BLaER1 treated with 17β-estradiol and CSF1 and Interleukin-3, amounts not matched to agents 10 nM and 100 nM (cell line): ENCODE measurements around the gene SMIM35.

Source experiments
- H3K27ac ChIP-seq, 11 experiments: shearing (Covaris generic); formaldehyde crosslinking; 2 replicates each; pipeline ENCODE4 v1.8.1; 2022
- H3K27me3 ChIP-seq, 11 experiments: shearing (Covaris generic); formaldehyde crosslinking; 2 replicates each; pipeline ENCODE4 v1.8.1; 2022
- H3K36me3 ChIP-seq, 11 experiments: shearing (Covaris generic); formaldehyde crosslinking; 2 replicates each; pipeline ENCODE4 v1.8.1; 2022
- H3K4me1 ChIP-seq, 10 experiments: shearing (Covaris generic); formaldehyde crosslinking; 2 replicates each; pipeline ENCODE4 v1.8.1; 2022
- H3K4me2 ChIP-seq, 11 experiments: shearing (Covaris generic); formaldehyde crosslinking; 2 replicates each; pipeline ENCODE4 v1.8.1; 2022
- H3K4me3 ChIP-seq, 10 experiments: shearing (Covaris generic); formaldehyde crosslinking; 2 replicates each; pipeline ENCODE4 v1.8.1; 2022
- H3K9ac ChIP-seq, 11 experiments: shearing (Covaris generic); formaldehyde crosslinking; 2 replicates each; pipeline ENCODE4 v1.8.1; 2022
- H3K9me3 ChIP-seq, 11 experiments: shearing (Covaris generic); formaldehyde crosslinking; replicated peaks in 1 of 11; 2 replicates each; pipeline ENCODE4 v1.8.1; 2022
- H4K20me1 ChIP-seq, 11 experiments: shearing (Covaris generic); formaldehyde crosslinking; 2 replicates each; pipeline ENCODE4 v1.8.1; 2022
- Cebpa-rat ChIP-seq, 11 experiments: shearing (Covaris generic); IDR thresholded peaks; 2 replicates each; pipeline ENCODE4 v1.8.1; 2022

The SMIM35 gene

GRCh38 chr11:117977029-117977428 is 109.7 kb downstream of the SMIM35 start:
- Histone ChIP-seq H3K4me2 (peak overlapping the region; percentile 24 to 94 (median 73); a peak in 21 of 22 replicates), H3K4me3 (no peak overlapping the region; a peak in 1 of 20 replicates), H3K36me3 (no peaks in the 10 kb centered on the region), H3K27ac (peak overlapping the region in 7 of 11 experiments; percentile 16 to 85 (median 64); a peak in 12 of 22 replicates), H3K4me1 (peaks cover 36 to 100% (median 60%) of the 10 kb centered on the region in 10 experiments), H4K20me1 (no peaks in the 10 kb centered on the region), H3K27me3 (no peaks in the 10 kb centered on the region), H3K9me3 (no peaks in the 10 kb centered on the region), H3K9ac (peak overlapping the region in 5 of 11 experiments; percentile 12 to 53 (median 18); a peak in 3 of 22 replicates)
- no peak for TF ChIP-seq Cebpa-rat (IDR thresholded peaks at IDR 0.05)

- Histone ChIP-seq H3K4me1 (peaks cover 36 to 100% (median 63%) of the 10 kb centered on the region in 10 experiments), H3K4me2 (peak overlapping the region; percentile 24 to 94 (median 73); a peak in 19 of 22 replicates), H3K27ac (peak overlapping the region in 7 of 11 experiments; percentile 15 to 85 (median 64); a peak in 11 of 22 replicates), H3K36me3 (no peaks in the 10 kb centered on the region), H3K9me3 (no peaks in the 10 kb centered on the region), H3K4me3 (no peak overlapping the region), H3K9ac (peak overlapping the region in 5 of 11 experiments; percentile 12 to 53 (median 18); a peak in 3 of 22 replicates), H4K20me1 (no peaks in the 10 kb centered on the region), H3K27me3 (no peaks in the 10 kb centered on the region)
- no peak for TF ChIP-seq Cebpa-rat (IDR thresholded peaks at IDR 0.05)
Observed at GRCh38 chr11:117976445-117976844, 110.3 kb downstream of the SMIM35 start.

- peak overlapping the region in 4 of 11 experiments; percentile 30 to 58 (median 44); a peak in 5 of 22 replicates for H3K27ac ChIP-seq
- no peaks in the 10 kb centered on the region for H3K9me3 ChIP-seq
- TF ChIP-seq Cebpa-rat (IDR thresholded peaks at IDR 0.05), result no peak
- no peaks in the 10 kb centered on the region for H3K36me3 ChIP-seq
- H3K4me3 ChIP-seq, result no peak overlapping the region
- H3K4me1 ChIP-seq, result peaks cover 48 to 100% (median 69%) of the 10 kb centered on the region in 10 experiments
- H3K27me3 ChIP-seq, result no peaks in the 10 kb centered on the region
- no peaks in the 10 kb centered on the region for H4K20me1 ChIP-seq
- peak overlapping the region; percentile 1 to 95 (median 49); a peak in 17 of 22 replicates for H3K4me2 ChIP-seq
- no peak overlapping the region for H3K9ac ChIP-seq
Observed at GRCh38 chr11:117973503-117973860, 113.3 kb downstream of the SMIM35 start.

GRCh38 chr11:117972629-117973502 is 113.9 kb downstream of the SMIM35 start:
- no peaks in the 10 kb centered on the region for H3K9me3 ChIP-seq
- TF ChIP-seq Cebpa-rat (IDR thresholded peaks at IDR 0.05), result no peak
- H4K20me1 ChIP-seq, result no peaks in the 10 kb centered on the region
- H3K27ac ChIP-seq, result peak overlapping the region in 4 of 11 experiments; percentile 30 to 58 (median 44); a peak in 5 of 22 replicates
- H3K9ac ChIP-seq, result 0 out of 22 replicates have a peak overlapping the region, but pooled peaks of 1 of the 11 experiments have one; percentile 51
- H3K4me2 ChIP-seq, result peak overlapping the region; percentile 1 to 95 (median 49); a peak in 18 of 22 replicates
- peaks cover 48 to 100% (median 65%) of the 10 kb centered on the region in 10 experiments for H3K4me1 ChIP-seq
- no peaks in the 10 kb centered on the region for H3K36me3 ChIP-seq
- no peaks in the 10 kb centered on the region for H3K27me3 ChIP-seq
- no peak overlapping the region for H3K4me3 ChIP-seq

- no peak for TF ChIP-seq Cebpa-rat (IDR thresholded peaks at IDR 0.05)
- no peak overlapping the region for H3K9ac ChIP-seq
Observed at GRCh38 chr11:117972044-117972443, 114.7 kb downstream of the SMIM35 start.

GRCh38 chr11:117970400-117971024 is 116.3 kb downstream of the SMIM35 start:
- Histone ChIP-seq H4K20me1 (no peaks in the 10 kb centered on the region), H3K9ac (peak overlapping the region in 3 of 11 experiments; percentile 11 to 58 (median 57); a peak in 3 of 22 replicates), H3K4me3 (peak overlapping the region in 5 of 10 experiments; percentile 2 to 33 (median 12); a peak in 5 of 20 replicates), H3K4me2 (peak overlapping the region; percentile 70 to 95 (median 86)), H3K27ac (peak overlapping the region in 6 of 11 experiments; percentile 35 to 71 (median 60); a peak in 10 of 22 replicates), H3K4me1 (peaks cover 33 to 82% (median 49%) of the 10 kb centered on the region in 10 experiments), H3K36me3 (no peaks in the 10 kb centered on the region), H3K27me3 (no peaks in the 10 kb centered on the region), H3K9me3 (no peaks in the 10 kb centered on the region)
- TF ChIP-seq Cebpa-rat (IDR thresholded peaks at IDR 0.05), result no peak

More at GRCh38 chr11:117972044-117972443, 114.7 kb downstream of the SMIM35 start:
- H3K27me3 ChIP-seq, result no peaks in the 10 kb centered on the region
- H4K20me1 ChIP-seq, result no peaks in the 10 kb centered on the region
- H3K36me3 ChIP-seq, result no peaks in the 10 kb centered on the region
- no peaks in the 10 kb centered on the region for H3K9me3 ChIP-seq
- H3K4me3 ChIP-seq, result no peak overlapping the region
- peak overlapping the region in 1 of 11 experiments; percentile 11; a peak in 3 of 22 replicates for H3K27ac ChIP-seq
- peaks cover 41 to 97% (median 57%) of the 10 kb centered on the region in 10 experiments for H3K4me1 ChIP-seq
- H3K4me2 ChIP-seq, result peak overlapping the region in 7 of 11 experiments; percentile 21 to 95 (median 88); a peak in 13 of 22 replicates

- H3K4me2 ChIP-seq, result peak overlapping the region; percentile 70 to 95 (median 86); a peak in 21 of 22 replicates
- H3K4me1 ChIP-seq, result peaks cover 33 to 71% (median 47%) of the 10 kb centered on the region in 10 experiments
- no peaks in the 10 kb centered on the region for H3K27me3 ChIP-seq
- H4K20me1 ChIP-seq, result no peaks in the 10 kb centered on the region
- no peak for TF ChIP-seq Cebpa-rat (IDR thresholded peaks at IDR 0.05)
- H3K9ac ChIP-seq, result no peak overlapping the region
- no peaks in the 10 kb centered on the region for H3K9me3 ChIP-seq
- peak overlapping the region in 2 of 11 experiments; percentile 7 to 71; a peak in 1 of 22 replicates for H3K27ac ChIP-seq
- H3K36me3 ChIP-seq, result no peaks in the 10 kb centered on the region
- H3K4me3 ChIP-seq, result no peak overlapping the region
Observed at GRCh38 chr11:117969160-117969991, 117.4 kb downstream of the SMIM35 start.

GRCh38 chr11:117966908-117967307 is 119.9 kb downstream of the SMIM35 start:
- Histone ChIP-seq H3K36me3 (no peaks in the 10 kb centered on the region), H3K4me1 (peaks cover 21 to 54% (median 27%) of the 10 kb centered on the region in 10 experiments), H3K4me2 (no peak overlapping the region), H3K27ac (no peak overlapping the region), H4K20me1 (no peaks in the 10 kb centered on the region), H3K4me3 (no peak overlapping the region), H3K27me3 (no peaks in the 10 kb centered on the region), H3K9me3 (no peaks in the 10 kb centered on the region), H3K9ac (no peak overlapping the region)
- TF ChIP-seq Cebpa-rat (IDR thresholded peaks at IDR 0.05), result no peak
